GM21528 (cell line): Measurements from ENCODE around the gene MAP1LC3B.
"Not testable (repeated sequence)": the region's sequence is repeated elsewhere in the genome, so short reads cannot be mapped to it uniquely, and the experiment has no call there.

Experiments
- ATAC-seq: cut with Tn5 transposase; IDR thresholded peaks from one replicate; pipeline ENCODE4 v1.9.1; 2021; ENCODE audit warnings: mild to moderate bottlenecking, moderate library complexity; ENCODE audit not compliant: unreplicated experiment, low FRiP score

MAP1LC3B gene

DNA sequence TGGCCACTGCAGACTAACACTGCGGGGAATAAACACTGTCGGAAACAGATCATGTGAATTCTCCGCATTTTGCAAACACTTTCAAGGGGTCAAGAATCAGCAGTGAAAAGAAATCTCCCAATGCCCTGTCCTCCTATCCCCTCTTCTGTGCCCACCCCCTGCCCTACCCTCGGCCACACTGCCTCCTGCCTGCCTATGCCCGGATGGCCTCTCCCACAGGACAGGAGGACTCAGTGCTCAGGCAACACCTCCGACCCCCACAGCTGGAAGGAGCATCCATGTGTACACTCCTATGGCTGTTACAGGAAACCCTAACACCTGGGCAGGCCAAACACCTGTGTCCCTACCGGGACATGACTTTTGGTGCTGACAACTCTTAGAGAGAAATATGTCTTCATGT is 33.0 kb upstream of the MAP1LC3B start:
- ATAC-seq, result no peak

GRCh38 chr16:87360862-87361610 is 31.1 kb upstream of the MAP1LC3B start:
- no peak for ATAC-seq

DNA sequence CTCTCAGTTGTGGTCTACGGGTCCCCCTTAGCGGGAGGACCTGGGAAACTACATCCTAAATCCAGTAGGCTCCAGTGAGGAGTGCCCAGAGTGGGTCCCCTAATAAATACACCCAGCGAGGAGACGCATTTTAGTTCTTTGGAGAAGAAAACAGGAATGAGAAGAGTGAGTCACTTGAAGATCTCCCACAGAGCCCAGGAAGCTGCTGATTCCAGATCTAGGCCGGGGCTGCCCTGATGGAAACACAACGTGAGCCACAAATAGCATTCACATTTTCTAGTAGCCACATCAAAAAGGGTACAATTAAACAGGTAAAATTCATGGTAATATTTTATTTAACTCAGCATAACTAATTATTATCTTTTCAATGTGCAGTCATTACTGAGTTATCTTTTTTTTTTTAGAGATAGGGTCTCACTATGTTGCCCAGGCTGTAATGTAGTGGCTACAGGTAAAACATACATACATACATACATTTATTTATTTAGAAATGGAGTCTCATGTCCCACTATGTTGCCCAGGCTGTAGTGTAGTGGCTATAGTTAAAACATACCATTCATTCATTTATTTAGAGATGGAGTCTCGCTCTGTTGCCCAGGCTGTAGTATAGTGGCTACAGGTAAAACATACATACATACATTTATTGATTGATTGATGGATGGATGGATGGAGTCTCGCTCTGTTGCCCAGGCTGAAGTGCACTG is 30.1 kb upstream of the MAP1LC3B start:
- ATAC-seq, result no peak

DNA sequence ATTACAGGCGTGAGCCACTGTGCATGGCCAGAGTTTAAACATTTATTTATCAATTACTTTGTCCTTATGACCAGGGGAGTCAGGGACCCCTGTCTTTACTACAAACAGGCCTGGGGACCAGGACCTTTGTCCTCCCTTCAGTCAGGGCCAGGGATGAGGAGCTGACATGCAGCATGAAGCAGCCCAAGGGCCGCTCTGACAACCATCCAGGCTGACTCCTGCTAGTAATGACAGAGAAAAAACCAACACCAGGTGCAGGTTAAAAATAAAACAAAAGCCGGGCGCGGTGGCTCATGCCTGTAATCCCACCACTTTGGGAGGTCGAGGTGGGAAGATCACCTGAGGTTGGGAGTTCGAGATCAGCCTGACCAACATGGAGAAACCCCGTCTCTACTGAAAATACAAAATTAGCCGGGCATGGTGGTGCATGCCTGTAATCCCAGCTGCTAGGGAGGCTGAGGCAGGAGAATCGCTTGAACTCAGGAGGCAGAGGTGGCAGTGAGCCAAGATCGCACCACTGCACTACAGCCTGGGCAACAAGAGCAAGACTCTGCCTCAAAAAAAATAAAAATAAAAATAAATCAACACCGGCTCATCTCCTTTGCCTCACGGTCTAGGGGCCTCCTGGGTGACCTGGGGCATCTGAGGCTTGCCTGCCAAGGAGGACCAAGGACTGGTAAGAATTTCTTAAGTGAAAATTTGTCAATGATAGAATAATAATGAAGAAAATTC is 29.1 kb upstream of the MAP1LC3B start:
- not testable (repeated sequence) for ATAC-seq

- no peak for ATAC-seq
Observed at GRCh38 chr16:87363771-87364455, 28.2 kb upstream of the MAP1LC3B start.

DNA sequence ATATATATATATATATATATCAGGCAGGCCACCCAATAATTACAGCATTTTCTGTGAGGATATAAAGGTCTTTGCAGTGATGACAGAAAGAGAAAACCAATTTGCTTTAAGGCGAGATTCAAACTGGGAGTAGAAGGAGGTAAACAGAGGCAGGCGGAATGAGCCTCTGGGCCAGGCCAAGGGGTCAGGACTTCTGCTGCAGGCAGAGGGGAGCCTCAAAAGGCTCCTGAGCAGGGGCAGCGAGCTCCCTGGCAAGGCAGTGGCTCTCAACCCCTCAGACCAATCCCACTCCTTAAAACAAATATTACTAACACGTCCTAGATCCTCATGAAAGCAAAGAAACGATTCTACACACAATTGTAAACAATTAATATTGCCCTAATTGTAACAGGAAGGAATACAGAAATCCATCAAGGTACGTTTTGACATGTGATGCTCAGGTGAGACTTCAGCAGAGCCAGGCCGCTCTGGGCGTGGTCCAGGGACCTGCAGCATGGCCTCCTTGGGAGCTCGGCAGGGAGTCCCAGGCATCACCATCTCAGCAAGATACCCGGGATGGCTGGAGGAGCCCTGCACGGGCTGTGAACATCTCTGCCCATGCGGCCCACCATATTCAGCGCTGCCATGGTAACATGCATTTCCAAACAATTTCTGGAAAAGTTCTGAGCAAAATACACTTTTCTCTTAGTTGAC is 27.0 kb upstream of the MAP1LC3B start:
- ATAC-seq, result no peak

DNA sequence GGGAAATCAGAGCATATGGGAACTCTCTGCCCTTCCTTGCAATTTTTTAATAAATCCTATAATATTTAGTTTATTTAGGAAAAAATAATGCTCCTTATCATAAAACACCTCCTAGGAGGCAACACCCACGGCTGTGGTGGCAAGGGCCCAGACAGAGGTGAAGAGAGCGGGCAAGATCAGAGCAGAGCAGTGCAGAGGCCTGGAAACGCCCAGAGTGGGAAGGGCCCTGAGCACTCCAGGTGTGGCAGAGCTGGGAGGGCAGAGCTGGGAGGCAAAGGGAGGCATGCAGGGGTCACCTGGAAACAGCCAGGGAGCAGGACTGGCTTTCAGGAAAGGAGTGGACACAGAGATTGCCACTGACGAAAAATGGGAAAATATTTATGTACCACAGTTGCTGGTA is 25.8 kb upstream of the MAP1LC3B start:
- no peak for ATAC-seq

GRCh38 chr16:87366930-87367329 is 25.2 kb upstream of the MAP1LC3B start:
- ATAC-seq, result no peak

DNA sequence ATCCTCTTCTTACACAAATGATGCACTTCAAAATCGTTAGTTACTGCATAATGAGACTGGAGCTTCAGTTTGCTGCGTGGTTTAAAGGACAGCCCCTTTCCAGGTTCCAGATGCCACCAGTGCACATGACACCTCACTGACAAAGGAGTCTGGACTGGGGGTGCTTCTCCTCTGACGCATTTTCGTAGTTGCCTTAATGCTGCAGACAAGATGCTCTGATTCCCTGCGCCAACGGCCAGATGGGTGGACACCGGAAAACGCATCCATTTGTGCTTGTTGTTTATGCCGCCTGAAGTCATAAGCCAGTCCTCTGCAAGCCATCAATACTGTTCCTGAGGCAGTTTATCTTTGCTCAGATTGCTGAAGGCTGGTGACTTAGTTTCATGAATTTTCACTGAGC is 24.6 kb upstream of the MAP1LC3B start:
- no peak for ATAC-seq

GRCh38 chr16:87368029-87368770 is 23.9 kb upstream of the MAP1LC3B start:
- ATAC-seq, result no peak

GRCh38 chr16:87369117-87369765 is 22.9 kb upstream of the MAP1LC3B start:
- no peak for ATAC-seq

DNA sequence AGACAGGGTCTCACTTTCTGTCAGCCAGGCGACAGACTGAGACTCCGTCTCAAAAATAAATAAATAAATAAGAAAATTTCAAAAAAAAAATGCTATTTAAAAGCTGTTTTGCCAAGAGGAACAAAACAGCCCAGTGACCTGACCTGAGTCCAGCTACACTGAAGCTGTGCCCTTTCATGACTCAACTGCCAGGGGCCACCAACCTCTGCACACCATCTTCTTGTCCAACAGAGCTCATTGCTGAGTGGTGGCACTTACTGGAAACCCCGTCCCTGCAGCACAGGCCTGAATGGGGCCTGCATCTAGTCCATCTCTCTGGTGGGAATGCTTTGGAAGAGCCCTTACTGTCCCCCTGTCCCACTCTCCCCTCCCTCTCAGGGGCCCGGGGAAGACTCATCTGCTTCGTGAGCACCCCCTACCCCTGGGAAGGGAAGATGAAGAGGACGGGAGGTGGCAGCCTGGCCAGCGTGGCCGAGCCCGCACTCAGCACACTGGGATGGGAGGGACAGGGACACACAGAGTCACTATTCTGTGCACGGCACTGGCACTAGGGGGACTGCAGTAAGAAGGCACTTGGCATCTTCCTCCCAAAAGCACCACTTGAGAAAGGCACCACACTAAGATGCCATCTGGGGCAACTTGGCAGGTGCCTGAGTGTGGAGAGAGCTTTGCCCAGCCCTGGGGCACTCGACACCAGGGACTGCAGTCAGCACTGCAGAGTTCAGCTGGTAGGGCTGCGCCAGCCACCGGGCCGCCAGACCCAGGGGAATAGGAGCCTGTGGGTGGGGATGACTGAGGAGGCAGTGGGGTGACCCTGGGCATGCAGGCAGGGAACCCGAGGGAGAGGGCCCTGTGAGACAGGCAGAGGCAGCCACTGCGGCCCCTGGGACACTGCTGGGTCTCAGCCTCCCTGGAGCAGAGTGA is 22.1 kb upstream of the MAP1LC3B start:
- no peak for ATAC-seq

DNA sequence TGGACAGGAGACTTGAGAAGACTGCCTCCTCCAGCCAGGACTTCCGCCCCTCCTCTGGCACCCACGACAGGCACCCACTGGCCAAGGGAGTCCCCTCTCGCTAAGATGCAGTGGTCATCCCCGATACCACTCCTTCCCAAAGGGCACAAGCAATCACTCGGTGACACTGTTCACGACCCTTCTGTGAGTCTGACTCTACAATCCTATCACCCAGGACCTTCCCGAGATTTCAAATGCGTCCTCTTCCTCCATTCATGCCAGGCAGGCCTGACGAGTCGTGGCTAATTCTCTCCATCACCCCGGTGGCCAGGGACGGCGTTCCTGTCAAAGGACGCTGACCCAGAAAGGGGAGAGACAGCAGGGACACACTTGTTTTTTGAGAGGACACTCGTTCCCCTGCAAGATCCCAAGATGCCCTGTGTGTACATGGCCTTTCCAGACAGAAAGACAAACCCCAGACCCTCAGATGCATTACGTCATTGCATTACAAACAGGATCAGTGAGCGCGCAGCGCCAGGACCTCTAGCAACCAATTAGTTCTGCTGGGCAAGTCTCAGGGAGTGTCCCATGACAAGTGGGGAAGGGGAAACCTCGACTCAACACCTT is 20.8 kb upstream of the MAP1LC3B start:
- ATAC-seq, result no peak

DNA sequence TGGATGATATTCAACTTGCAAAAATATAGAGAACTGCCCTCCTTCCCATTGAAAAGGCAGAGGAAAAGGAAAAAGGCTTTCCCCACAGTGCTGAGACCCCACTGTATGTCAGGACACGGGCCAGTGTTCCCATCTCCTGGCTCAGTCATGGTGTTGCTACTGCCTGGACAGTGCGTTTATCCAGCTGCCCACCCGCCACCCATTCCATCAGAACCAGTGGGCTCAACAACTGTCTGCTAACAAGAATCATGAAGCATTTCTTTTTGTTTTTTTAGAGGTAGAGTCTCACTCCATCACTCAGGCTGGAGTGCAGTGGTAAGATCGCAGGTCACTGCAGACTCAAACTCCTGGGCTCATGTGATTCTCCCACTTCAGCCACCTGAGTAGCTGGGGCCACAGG is 19.8 kb upstream of the MAP1LC3B start:
- no peak for ATAC-seq

DNA sequence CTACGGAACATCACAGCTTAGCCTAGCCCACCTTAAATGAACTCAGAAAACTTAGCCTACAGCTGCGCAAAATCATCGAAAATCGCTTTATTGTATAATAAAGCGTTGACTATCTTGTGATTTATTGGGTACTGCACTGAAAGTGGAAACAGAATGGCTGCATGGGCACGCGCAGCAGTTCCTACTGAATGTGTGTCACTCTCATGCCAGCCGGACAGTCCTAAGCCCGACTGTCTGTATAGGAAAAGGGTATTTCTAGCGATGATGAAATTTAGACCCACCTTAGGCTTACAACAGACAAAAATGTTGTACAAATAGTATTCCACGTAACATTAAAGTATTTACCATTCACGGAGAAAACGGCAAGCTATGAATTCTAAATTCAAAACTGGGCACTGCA is 17.8 kb upstream of the MAP1LC3B start:
- no peak for ATAC-seq

GRCh38 chr16:87375426-87376135 is 16.6 kb upstream of the MAP1LC3B start:
- no peak for ATAC-seq

- no peak for ATAC-seq
Observed at GRCh38 chr16:87376660-87377059, 15.5 kb upstream of the MAP1LC3B start.
